HepG2 (cell line): ENCODE measurements around the gene KRTAP9-4. TPM values are rescaled to one million over a fixed set of nuclear protein-coding genes. Genes with fewer than 3 reads are reported as not detected.

Source experiments
- ATAC-seq: fragments of 200-7000 bp; cut with Tn5 transposase; 3 replicates; pipeline ENCODE4 v1.9.1; 2020; ENCODE audit warnings: mild to moderate bottlenecking, moderate library complexity
- BruUV-seq: library from RNA; stranded (reverse); fragments of 400-500 nt; replicated peaks from 2 replicates; lab custom pipeline; 2021; lab: Mats Ljungman, UMichigan
- CTCF ChIA-PET: fragments of 300-600 bp; formaldehyde crosslinking; extraction: SDS; loops from one replicate; lab custom pipeline; 2021; ENCODE audit warnings: low total read pairs, inconsistent platforms, low intra/inter-chr PET ratio; lab: Yijun Ruan, JAX
- POLR2A ChIA-PET: fragments of 350-600 bp; sonication (Branson Sonifier 250); formaldehyde crosslinking; loops from one replicate; lab custom pipeline; 2020; ENCODE audit warnings: antibody characterized with exemption, inconsistent platforms; lab: Yijun Ruan, JAX
- DNase-seq: peaks from one replicate; pipeline ENCODE4 v3.0.0-alpha.2; 2015; ENCODE audit warnings: low spot score
- FAIRE-seq: peaks from 3 replicates; lab custom pipeline; 2011; peaks lifted over from hg19 to GRCh38; lab: Jason Lieb, UNC
- H2AFZ ChIP-seq: one replicate; pipeline ENCODE4 v1.6.1; 2011; ENCODE audit warnings: low read length, inconsistent platforms
- H3K27ac ChIP-seq: fragments of 300-600 bp; 3 replicates; pipeline ENCODE4 v1.8.0; 2011; ENCODE audit warnings: mixed run types, mild to moderate bottlenecking, mixed read lengths, low read length, inconsistent platforms; ENCODE audit not compliant: insufficient read depth; ENCODE audit errors: extremely low read length
- H3K27me3 ChIP-seq, 2 experiments: fragments of 200-600 bp in 1 of 2; 2 replicates in 1 of 2; 3 replicates in 1 of 2; pipeline versions ENCODE4 v1.6.0 to v1.8.0; 2011; ENCODE audit warnings: low read length in 2 of 2, mild to moderate bottlenecking in 2 of 2, moderate library complexity in 2 of 2, inconsistent platforms in 1 of 2; ENCODE audit not compliant: insufficient read depth in 2 of 2, control insufficient read depth in 1 of 2
- H3K36me3 ChIP-seq, 2 experiments: fragments of 200-600 bp in 1 of 2; replicated peaks in 1 of 2; 2 replicates in 1 of 2; 3 replicates in 1 of 2; pipeline versions ENCODE4 v1.5.1 to v1.8.0; 2011; ENCODE audit warnings: low read length in 2 of 2, inconsistent platforms in 1 of 2; ENCODE audit not compliant: insufficient read depth in 2 of 2, control insufficient read depth in 1 of 2
- H3K4me1 ChIP-seq: 2 replicates; pipeline ENCODE4 v1.5.1; 2012; ENCODE audit warnings: low read length, inconsistent platforms; ENCODE audit not compliant: insufficient read depth
- H3K4me2 ChIP-seq: 2 replicates; pipeline ENCODE4 v1.6.0; 2011; ENCODE audit warnings: low read depth, low read length, inconsistent platforms
- H3K4me3 ChIP-seq, 3 experiments: fragments of 200-600 bp in 1 of 3; sonication (generic), shearing (Covaris generic) in 1 of 3; replicated peaks in 1 of 3; 2 replicates each; pipeline ENCODE4 v1.5.1; 2011 to 2016; ENCODE audit warnings: low read length in 3 of 3, inconsistent platforms in 2 of 3, low read depth in 2 of 3, mild to moderate bottlenecking in 2 of 3, control low read depth in 1 of 3, mixed read lengths in 1 of 3; ENCODE audit not compliant: insufficient read depth in 1 of 3
- H3K79me2 ChIP-seq: one replicate; pipeline ENCODE4 v1.6.1; 2011; ENCODE audit warnings: low read length, inconsistent platforms; ENCODE audit not compliant: insufficient read depth
- H3K9ac ChIP-seq: 2 replicates; pipeline ENCODE4 v1.6.0; 2011; ENCODE audit warnings: mild to moderate bottlenecking, low read depth, low read length, inconsistent platforms; ENCODE audit not compliant: insufficient read depth
- H3K9me3 ChIP-seq: 2 replicates; pipeline ENCODE4 v1.5.1; 2012; ENCODE audit warnings: mild to moderate bottlenecking, low read length
- H4K20me1 ChIP-seq: 2 replicates; pipeline ENCODE4 v1.6.0; 2011; ENCODE audit warnings: inconsistent platforms, mild to moderate bottlenecking, low read length, moderate library complexity; ENCODE audit not compliant: insufficient read depth
- DMAP1 ChIP-seq: IDR thresholded peaks from 2 replicates; pipeline ENCODE4 v1.6.1; 2016
- GPN1 ChIP-seq: sonication (generic); formaldehyde crosslinking; IDR thresholded peaks from 2 replicates; pipeline ENCODE4 v1.5.1; 2020; ENCODE audit warnings: missing genetic modification reagents, borderline replicate concordance
- JUND ChIP-seq: sonication (generic); formaldehyde crosslinking; IDR thresholded peaks from 2 replicates; pipeline ENCODE4 v1.8.0; 2022; ENCODE audit warnings: mild to moderate bottlenecking, missing genetic modification reagents
- NR2F2 ChIP-seq: IDR thresholded peaks from 2 replicates; pipeline ENCODE4 v1.6.1; 2012; ENCODE audit warnings: low read depth, inconsistent platforms, borderline replicate concordance
- ZBTB7A ChIP-seq: sonication (generic); formaldehyde crosslinking; IDR thresholded peaks from 2 replicates; pipeline ENCODE4 v1.8.0; 2022; ENCODE audit warnings: mild to moderate bottlenecking, missing genetic modification reagents
- ZNF513 ChIP-seq: sonication (generic); formaldehyde crosslinking; conservative IDR thresholded peaks from 2 replicates; pipeline ENCODE4 v1.5.0; 2020; ENCODE audit warnings: missing genetic modification reagents
- ZNF841 ChIP-seq: sonication (generic); formaldehyde crosslinking; IDR thresholded peaks from 2 replicates; pipeline ENCODE4 v1.8.1; 2023; ENCODE audit warnings: missing genetic modification reagents, borderline replicate concordance
- WGBS: methylation state at CpG from one replicate; pipeline ENCODE4 v1.1.6; 2017; ENCODE audit warnings: low lambda C conversion rate; 5-methylcytosine and 5-hydroxymethylcytosine counted together
- in situ Hi-C: cut with HindIII; loops from 2 replicates; pipeline ENCODE4 v1.10.0; 2017; ENCODE audit warnings: low pct_unique_long_range_greater_than_20kb; ENCODE audit not compliant: extremely low pct_ligation_motif_present
- intact Hi-C: fragments of 100-400 bp; cut with micrococcal nuclease; formaldehyde crosslinking; loops from one replicate; pipeline ENCODE4 v1.10.0; 2022; ENCODE audit not compliant: unreplicated experiment
- polyA plus RNA-seq, 8 experiments: library from polyadenylated mRNA; depleted of rRNA in 3 of 8; stranded (reverse) in 7 of 8; unstranded in 1 of 8; fragments of >200 nt; fragmentation: Illumina TruSeq in 4 of 8; extraction: Trizol in 4 of 8; gene quantifications; 2 replicates each; pipeline versions ENCODE4 v1.2.1 to v1.2.3, GENCODE V29; 2011 to 2016; ENCODE audit warnings: low read depth in 4 of 8, missing spikeins in 1 of 8, mixed read lengths in 1 of 8; ENCODE audit not compliant: insufficient read depth in 1 of 8
- total RNA-seq, 5 experiments: library from RNA; depleted of rRNA; stranded (reverse); fragments of >200 nt; fragmentation: Illumina TruSeq; extraction: Trizol; gene quantifications; 2 replicates each; pipeline ENCODE4 v1.2.3, GENCODE V29; 2016; ENCODE audit warnings: low read depth in 1 of 5

KRTAP9-4 gene
- total and polyA plus RNA-seq, 2 of the 13 experiments (the other 11 are each of a cell fraction or from before 2014, with no cell fraction given) = not detected

- no peak overlapping the region for H2AFZ ChIP-seq
- no peak overlapping the region for H3K27ac ChIP-seq
- H3K79me2 ChIP-seq = no peaks in the 10 kb centered on the region
- no peaks in the 10 kb centered on the region for H3K36me3 ChIP-seq
- in situ Hi-C loops (no loop called here), intact Hi-C loops (no loop called here)
- H3K4me1 ChIP-seq = peaks cover 6% of the 10 kb centered on the region; the same call in 1 of the 2 replicates
- H3K27me3 ChIP-seq = peaks cover 0 to 33% of the 10 kb centered on the region in 2 experiments; a peak in 3 of 5 replicates
- ChIA-PET POLR2A (no interaction called here), CTCF (no interaction called here)
- no TSS peak for BruUV-seq
- 0% methylated on average over 6 of the region's 7 CpGs for WGBS
- no peak overlapping the region for H3K4me2 ChIP-seq
- DNase-seq (no peak), FAIRE-seq (no peak), ATAC-seq (no peak)
- TF ChIP-seq GPN1 (CRISPR knock-in tag) (0 out of 2 replicates have a peak, but pooled peaks have one; percentile 44), JUND (CRISPR knock-in tag) (no peak)
- no peaks in the 10 kb centered on the region for H4K20me1 ChIP-seq
- 0 out of 2 replicates have a peak, but pooled peaks cover 2% of the 10 kb centered on the region for H3K9me3 ChIP-seq
- no peak overlapping the region for H3K9ac ChIP-seq
- H3K4me3 ChIP-seq = no peak overlapping the region
Observed at GRCh38 chr17:41212524-41213169, 36.8 kb upstream of the KRTAP9-4 start.

- ChIA-PET CTCF (no interaction called here), POLR2A (no interaction called here)
- FAIRE-seq = no peak
- Histone ChIP-seq H3K27me3 (peaks cover 0 to 17% of the 10 kb centered on the region in 2 experiments; a peak in 2 of 5 replicates), H3K36me3 (no peaks in the 10 kb centered on the region), H3K4me1 (peaks cover 6% of the 10 kb centered on the region; the same call in 1 of the 2 replicates), H2AFZ (no peak overlapping the region), H3K9me3 (no peaks in the 10 kb centered on the region), H3K79me2 (no peaks in the 10 kb centered on the region), H3K27ac (no peak overlapping the region), H3K4me3 (no peak overlapping the region), H4K20me1 (no peaks in the 10 kb centered on the region), H3K4me2 (no peak overlapping the region), H3K9ac (no peak overlapping the region)
- WGBS = 0% methylated on average over 1 of the region's 1 CpG
- no peak for DNase-seq
- no TSS peak for BruUV-seq
- TF ChIP-seq ZNF513 = no peak
- TF ChIP-seq NR2F2 = no peak
- no peak for TF ChIP-seq DMAP1 (CRISPR knock-in tag)
- no peak for TF ChIP-seq ZBTB7A (CRISPR knock-in tag)
- no peak for TF ChIP-seq ZNF841 (CRISPR knock-in tag)
- ATAC-seq = no peak
- intact Hi-C loops = no loop called here
- in situ Hi-C loops = no loop called here
Observed at GRCh38 chr17:41215681-41216080, 33.8 kb upstream of the KRTAP9-4 start.
